Measurements from ENCODE around the gene UCN2. TPM values are rescaled to one million over a fixed set of nuclear protein-coding genes. Genes with fewer than 3 reads are reported as not detected.
A peak's percentile ranks its signal among the peaks of the same experiment; 100 is the strongest.

The UCN2 gene
- total and polyA plus RNA-seq, 2 of the 4 experiments (the other 2 are of a cell fraction), result 0.54 to 2.7 TPM

- peak overlapping the region; percentile 67 for H3K4me3 ChIP-seq (ENCODE audit: insufficient read depth, low read depth, low read length)
- peaks cover 8% of the 10 kb centered on the region; the same call in 1 of the 2 replicates for H4K20me1 ChIP-seq (ENCODE audit: insufficient read depth, low read length)
- ATAC-seq (ENCODE audit: low read depth) (no peak), DNase-seq (no peak)
- peaks cover 24 to 66% of the 10 kb centered on the region in 2 experiments for H3K79me1 ChIP-seq (ENCODE audit: low read depth in 1 of 2, low read length in 2 of 2)
- H2BK15ac ChIP-seq (ENCODE audit: low read depth, low read length), result peak overlapping the region; percentile 72; the same call in 1 of the 3 replicates
- peaks cover 18% of the 10 kb centered on the region for H3K9me1 ChIP-seq (ENCODE audit: insufficient read depth, low read length)
- peak overlapping the region; percentile 97 for H2AK9ac ChIP-seq (replicated peaks; ENCODE audit: low read depth, low read length, poor library complexity)
- intact Hi-C loops (cut with micrococcal nuclease) (loop anchor here (2.0 kb wide), 1 partner anchor 79 kb away; the partner anchor contains the start of gene SLC26A6), in situ Hi-C loops (cut with MboI; ENCODE audit: low sequenced_read_pairs) (loop anchor here (5.0 kb wide), 1 partner anchor 89 kb away; a partner anchor contains a TSS), dilution Hi-C loops (cut with HindIII; ENCODE audit: low sequenced_read_pairs, unreplicated experiment) (no loop called here)
- no peaks in the 10 kb centered on the region for H3K9me3 ChIP-seq (ENCODE audit: control insufficient read depth, insufficient read depth, low read length)
- H3K4me2 ChIP-seq (ENCODE audit: low read depth, low read length), result peak overlapping the region; percentile 62
- peak overlapping the region; percentile 67 for H2AK5ac ChIP-seq (ENCODE audit: low read depth, low read length)
- no peak overlapping the region for H2BK20ac ChIP-seq (ENCODE audit: low read depth, low read length)
- H2BK120ac ChIP-seq (ENCODE audit: low read depth, low read length), result no peak overlapping the region
- H2AFZ ChIP-seq (replicated peaks; ENCODE audit: low read length, poor library complexity), result peak overlapping the region; percentile 98
- 0 out of 2 replicates have a peak overlapping the region, but pooled peaks have one; percentile 8 for H3K18ac ChIP-seq (ENCODE audit: low read depth, low read length)
- no peaks in the 10 kb centered on the region for H3K36me3 ChIP-seq (ENCODE audit: control insufficient read depth, insufficient read depth, low read length)
- peak overlapping the region; percentile 65 for H2BK5ac ChIP-seq (ENCODE audit: low read depth, low read length, poor library complexity, severe bottlenecking)
- POLR2A ChIA-PET (ENCODE audit: unreplicated experiment), result no interaction called here
- H3K23ac ChIP-seq (ENCODE audit: low read depth, low read length), result peak overlapping the region; percentile 7; the same call in 1 of the 2 replicates
- peak overlapping the region; percentile 54; the same call in 1 of the 2 replicates for H3K4ac ChIP-seq (ENCODE audit: low read depth, low read length)
- peak overlapping the region; percentile 70; the same call in 1 of the 2 replicates for H4K91ac ChIP-seq (ENCODE audit: insufficient read depth, low read depth, low read length)
- peak overlapping the region; percentile 67 for H3K27ac ChIP-seq (ENCODE audit: insufficient read depth, low read length)
- WGBS, 2 experiments (ENCODE audit: extremely low coverage in 2 of 2, insufficient read length in 1 of 2), result 27% methylated on average over 7 of the region's 29 CpGs; no CpG with 5 or more reads in 1 of the 2 experiments
- no peaks in the 10 kb centered on the region for H3K27me3 ChIP-seq (ENCODE audit: control insufficient read depth, insufficient read depth, low read length)
- H4K5ac ChIP-seq (ENCODE audit: low read depth, low read length), result peak overlapping the region; percentile 40; the same call in 1 of the 2 replicates
- H3K9ac ChIP-seq (ENCODE audit: low read depth, low read length), result peak overlapping the region; percentile 75
- no TSS peak for BruUV-seq (replicated peaks)
- no peak overlapping the region for H3K56ac ChIP-seq (ENCODE audit: extremely low read depth, insufficient read depth, low read length)
- peak overlapping the region in 1 of 2 experiments; percentile 61; a peak in 2 of 4 replicates for H4K8ac ChIP-seq (ENCODE audit: low read depth in 2 of 2, low read length in 2 of 2)
- H3K4me1 ChIP-seq (ENCODE audit: control insufficient read depth, insufficient read depth, low read length), result peaks cover 27% of the 10 kb centered on the region
- CTCF ChIA-PET, result interaction anchor here (1.0 kb wide), 2 partner anchors 80 to 120 kb away, joined by 3 to 6 read pairs; no protein-coding TSS in a partner anchor
- peak overlapping the region; percentile 50; the same call in 1 of the 2 replicates for H3K14ac ChIP-seq (replicated peaks; ENCODE audit: low read depth, low read length)
- TF ChIP-seq MAFK (IDR thresholded peaks at IDR 0.05; ENCODE audit: low read depth, low read length), result no peak
- TF ChIP-seq MXI1 (IDR thresholded peaks at IDR 0.05; ENCODE audit: borderline replicate concordance, low read depth, low read length), result no peak
- no peak for TF ChIP-seq BHLHE40 (IDR thresholded peaks at IDR 0.05; ENCODE audit: low read depth, low read length)
- TF ChIP-seq FOS (IDR thresholded peaks at IDR 0.05; ENCODE audit: low read depth, low read length), result no peak
- no peak for TF ChIP-seq ELK1 (IDR thresholded peaks at IDR 0.05; ENCODE audit: borderline replicate concordance, low read depth, low read length)
- TF ChIP-seq CEBPB (IDR thresholded peaks at IDR 0.05; ENCODE audit: low read depth, low read length), result no peak
- no peak for TF ChIP-seq NFE2L2 (IDR thresholded peaks at IDR 0.05; ENCODE audit: low read depth, low read length)
- no peak for TF ChIP-seq POLR2A (IDR thresholded peaks at IDR 0.05; ENCODE audit: low read depth, low read length)
- TF ChIP-seq, protein P1, sequence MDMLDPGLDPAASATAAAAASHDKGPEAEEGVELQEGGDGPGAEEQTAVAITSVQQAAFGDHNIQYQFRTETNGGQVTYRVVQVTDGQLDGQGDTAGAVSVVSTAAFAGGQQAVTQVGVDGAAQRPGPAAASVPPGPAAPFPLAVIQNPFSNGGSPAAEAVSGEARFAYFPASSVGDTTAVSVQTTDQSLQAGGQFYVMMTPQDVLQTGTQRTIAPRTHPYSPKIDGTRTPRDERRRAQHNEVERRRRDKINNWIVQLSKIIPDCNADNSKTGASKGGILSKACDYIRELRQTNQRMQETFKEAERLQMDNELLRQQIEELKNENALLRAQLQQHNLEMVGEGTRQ (IDR thresholded peaks at IDR 0.05; ENCODE audit: low read depth, low read length), result no peak
- no peak for TF ChIP-seq RFX5 (IDR thresholded peaks at IDR 0.05; ENCODE audit: low read depth, low read length)
- no peak for TF ChIP-seq RCOR1 (IDR thresholded peaks at IDR 0.05; ENCODE audit: insufficient replicate concordance, low read length)
- TF ChIP-seq, protein P2, sequence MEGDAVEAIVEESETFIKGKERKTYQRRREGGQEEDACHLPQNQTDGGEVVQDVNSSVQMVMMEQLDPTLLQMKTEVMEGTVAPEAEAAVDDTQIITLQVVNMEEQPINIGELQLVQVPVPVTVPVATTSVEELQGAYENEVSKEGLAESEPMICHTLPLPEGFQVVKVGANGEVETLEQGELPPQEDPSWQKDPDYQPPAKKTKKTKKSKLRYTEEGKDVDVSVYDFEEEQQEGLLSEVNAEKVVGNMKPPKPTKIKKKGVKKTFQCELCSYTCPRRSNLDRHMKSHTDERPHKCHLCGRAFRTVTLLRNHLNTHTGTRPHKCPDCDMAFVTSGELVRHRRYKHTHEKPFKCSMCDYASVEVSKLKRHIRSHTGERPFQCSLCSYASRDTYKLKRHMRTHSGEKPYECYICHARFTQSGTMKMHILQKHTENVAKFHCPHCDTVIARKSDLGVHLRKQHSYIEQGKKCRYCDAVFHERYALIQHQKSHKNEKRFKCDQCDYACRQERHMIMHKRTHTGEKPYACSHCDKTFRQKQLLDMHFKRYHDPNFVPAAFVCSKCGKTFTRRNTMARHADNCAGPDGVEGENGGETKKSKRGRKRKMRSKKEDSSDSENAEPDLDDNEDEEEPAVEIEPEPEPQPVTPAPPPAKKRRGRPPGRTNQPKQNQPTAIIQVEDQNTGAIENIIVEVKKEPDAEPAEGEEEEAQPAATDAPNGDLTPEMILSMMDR (conservative IDR thresholded peaks at IDR 0.05; ENCODE audit: low read depth, low read length), result no peak
- TF ChIP-seq RAD21 (IDR thresholded peaks at IDR 0.05; ENCODE audit: low read length), result no peak
These were observed 7.4 kb downstream of the UCN2 start for GRCh38 chr3:48555949-48556795.
